HG02973 (cell line): ENCODE data around the gene OGG1.
"Not testable (repeated sequence)": the region's sequence is repeated elsewhere in the genome, so short reads cannot be mapped to it uniquely, and the experiment has no call there.

Source experiments
- ATAC-seq: cut with Tn5 transposase; IDR thresholded peaks from one replicate; pipeline ENCODE4 v1.9.1; 2021; ENCODE audit warnings: moderate library complexity; ENCODE audit not compliant: unreplicated experiment

OGG1 gene

GRCh38 chr3:9760779-9761505 is 11.2 kb downstream of the OGG1 start:
- ATAC-seq = no peak

GRCh38 chr3:9761919-9762318 is 12.2 kb downstream of the OGG1 start:
- no peak for ATAC-seq

GRCh38 chr3:9762871-9763270 is 13.1 kb downstream of the OGG1 start:
- no peak for ATAC-seq

- ATAC-seq = no peak
These were observed 16.1 kb downstream of the OGG1 start for GRCh38 chr3:9765865-9766264.

- ATAC-seq = no peak
These were observed 17.7 kb downstream of the OGG1 start for GRCh38 chr3:9767418-9767817.

- ATAC-seq = no peak
These were observed 18.5 kb downstream of the OGG1 start for GRCh38 chr3:9768141-9768775.

- ATAC-seq = no peak
These were observed 19.3 kb downstream of the OGG1 start for GRCh38 chr3:9769012-9769411.

- ATAC-seq = no peak
These were observed 19.9 kb downstream of the OGG1 start, which contains the start of gene CAMK1 for GRCh38 chr3:9769426-9770275. Gene CAMK1 (minus strand): TSS chr3:9769947. CDS start chr3:9767749, 2,198 bp downstream.

- no peak for ATAC-seq
These were observed 20.6 kb downstream of the OGG1 start for GRCh38 chr3:9770276-9770812.

GRCh38 chr3:9771007-9771406 is 21.3 kb downstream of the OGG1 start:
- not testable (repeated sequence) for ATAC-seq

- no peak for ATAC-seq
These were observed 27.3 kb downstream of the OGG1 start for GRCh38 chr3:9776896-9777693.

- ATAC-seq = no peak
These were observed 27.9 kb downstream of the OGG1 start for GRCh38 chr3:9777694-9778021.

GRCh38 chr3:9778143-9779074 is 28.7 kb downstream of the OGG1 start:
- no peak for ATAC-seq

GRCh38 chr3:9779075-9779593 is 29.4 kb downstream of the OGG1 start:
- ATAC-seq = no peak

GRCh38 chr3:9779721-9780457 is 30.1 kb downstream of the OGG1 start:
- no peak for ATAC-seq

GRCh38 chr3:9780458-9780812 is 30.7 kb downstream of the OGG1 start:
- no peak for ATAC-seq

GRCh38 chr3:9780910-9781309 is 31.2 kb downstream of the OGG1 start:
- ATAC-seq = no peak

- no peak for ATAC-seq
These were observed 31.8 kb downstream of the OGG1 start for GRCh38 chr3:9781551-9781950.
